Brain microvascular endothelial cell (primary cell): ENCODE results near the gene CDIPT.

ENCODE experiments used
- DNase-seq: peaks from one replicate; pipeline ENCODE4 v3.0.0-alpha.2; 2020
- H3K27ac ChIP-seq: fragments of 250-450 bp; sonication (Bioruptor Pico); 2 replicates; pipeline ENCODE4 v1.5.1; 2020; ENCODE audit warnings: mild to moderate bottlenecking, moderate library complexity
- H3K27me3 ChIP-seq: fragments of 250-450 bp; sonication (Bioruptor Pico); replicated peaks from 2 replicates; pipeline ENCODE4 v1.5.1; 2020; ENCODE audit warnings: mild to moderate bottlenecking
- H3K36me3 ChIP-seq: fragments of 250-450 bp; sonication (Bioruptor Pico); replicated peaks from 2 replicates; pipeline ENCODE4 v1.5.1; 2020; ENCODE audit warnings: mild to moderate bottlenecking
- H3K4me3 ChIP-seq: 2 replicates; pipeline ENCODE4 v1.5.1; 2011; ENCODE audit warnings: low read depth, mild to moderate bottlenecking, control low read depth, low read length, moderate library complexity
- in situ Hi-C: cut with HindIII; loops from 2 replicates; pipeline ENCODE4 v1.10.0; 2017; ENCODE audit warnings: low sequenced_read_pairs, low pct_ligation_motif_present
- TF ChIP-seq, protein P1 (sequence below): IDR thresholded peaks from 2 replicates; pipeline ENCODE4 v1.5.1; 2011; ENCODE audit warnings: low read depth, mild to moderate bottlenecking, moderate library complexity, low read length, control low read depth, inconsistent platforms; ENCODE audit errors: missing control alignments

The CDIPT gene

DNA sequence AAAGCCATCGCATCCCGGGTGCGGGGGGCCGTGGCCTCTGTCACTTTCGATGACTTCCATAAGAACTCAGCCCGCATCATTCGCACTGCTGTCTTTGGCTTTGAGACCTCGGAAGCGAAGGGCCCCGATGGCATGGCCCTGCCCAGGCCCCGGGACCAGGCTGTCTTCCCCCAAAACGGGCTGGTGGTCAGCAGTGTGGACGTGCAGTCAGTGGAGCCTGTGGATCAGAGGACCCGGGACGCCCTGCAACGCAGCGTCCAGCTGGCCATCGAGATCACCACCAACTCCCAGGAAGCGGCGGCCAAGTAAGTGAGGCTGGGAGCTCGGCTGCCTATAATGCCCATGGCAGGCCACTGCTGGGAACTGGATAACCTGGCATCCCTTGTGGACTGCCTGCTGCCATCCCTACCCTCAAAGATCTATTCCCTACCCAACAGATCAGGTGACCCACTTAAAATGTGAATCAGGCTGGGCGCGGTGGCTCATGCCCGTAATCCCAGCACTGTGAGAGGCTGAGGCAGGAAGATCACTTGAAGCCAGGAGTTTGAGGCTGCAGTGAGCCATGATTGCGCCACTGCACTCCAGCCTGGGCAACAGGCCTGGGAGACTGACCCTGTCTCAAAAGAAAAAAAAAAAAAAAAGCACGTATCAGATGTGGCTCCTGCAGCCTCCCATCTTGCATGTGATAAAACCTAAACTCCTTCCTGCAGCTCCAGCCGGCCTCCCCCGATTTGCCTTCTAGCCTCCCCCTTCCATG is 18.3 kb downstream of the CDIPT start:
- no peak for DNase-seq
- Histone ChIP-seq H3K4me3 (no peak overlapping the region), H3K36me3 (peaks cover 81% of the 10 kb centered on the region), H3K27me3 (no peaks in the 10 kb centered on the region), H3K27ac (no peak overlapping the region)
- TF ChIP-seq, protein P1, sequence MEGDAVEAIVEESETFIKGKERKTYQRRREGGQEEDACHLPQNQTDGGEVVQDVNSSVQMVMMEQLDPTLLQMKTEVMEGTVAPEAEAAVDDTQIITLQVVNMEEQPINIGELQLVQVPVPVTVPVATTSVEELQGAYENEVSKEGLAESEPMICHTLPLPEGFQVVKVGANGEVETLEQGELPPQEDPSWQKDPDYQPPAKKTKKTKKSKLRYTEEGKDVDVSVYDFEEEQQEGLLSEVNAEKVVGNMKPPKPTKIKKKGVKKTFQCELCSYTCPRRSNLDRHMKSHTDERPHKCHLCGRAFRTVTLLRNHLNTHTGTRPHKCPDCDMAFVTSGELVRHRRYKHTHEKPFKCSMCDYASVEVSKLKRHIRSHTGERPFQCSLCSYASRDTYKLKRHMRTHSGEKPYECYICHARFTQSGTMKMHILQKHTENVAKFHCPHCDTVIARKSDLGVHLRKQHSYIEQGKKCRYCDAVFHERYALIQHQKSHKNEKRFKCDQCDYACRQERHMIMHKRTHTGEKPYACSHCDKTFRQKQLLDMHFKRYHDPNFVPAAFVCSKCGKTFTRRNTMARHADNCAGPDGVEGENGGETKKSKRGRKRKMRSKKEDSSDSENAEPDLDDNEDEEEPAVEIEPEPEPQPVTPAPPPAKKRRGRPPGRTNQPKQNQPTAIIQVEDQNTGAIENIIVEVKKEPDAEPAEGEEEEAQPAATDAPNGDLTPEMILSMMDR, result no peak
- in situ Hi-C loops, result no loop called here

DNA sequence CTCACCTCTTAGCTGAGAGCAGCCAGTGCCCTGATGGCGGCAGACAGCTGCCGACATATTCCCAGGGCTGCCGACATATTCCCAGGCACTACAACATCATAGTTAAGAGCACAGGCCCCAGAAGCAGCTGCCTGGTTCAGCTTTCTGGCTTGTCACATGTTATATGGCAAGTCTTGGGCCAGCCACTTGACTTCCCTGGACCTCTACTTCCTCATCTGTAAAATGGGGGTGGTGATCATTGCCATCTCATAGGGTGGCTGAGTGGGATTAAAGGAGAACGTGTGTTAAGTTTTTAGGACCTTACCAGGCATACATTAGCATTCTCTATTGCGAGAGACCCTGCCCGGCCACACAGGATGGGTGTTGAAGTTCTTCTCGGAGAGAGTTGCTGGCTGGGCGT is 19.1 kb downstream of the CDIPT start:
- no peaks in the 10 kb centered on the region for H3K27me3 ChIP-seq
- peaks cover 86% of the 10 kb centered on the region for H3K36me3 ChIP-seq
- H3K27ac ChIP-seq, result no peak overlapping the region
- in situ Hi-C loops, result no loop called here
- TF ChIP-seq, protein P1, result no peak
- H3K4me3 ChIP-seq, result no peak overlapping the region
- no peak for DNase-seq

- peaks cover 86% of the 10 kb centered on the region for H3K36me3 ChIP-seq
- TF ChIP-seq, protein P1, result peak; percentile 9
- in situ Hi-C loops, result no loop called here
Measured at GRCh38 chr16:29842732-29843346, 20.2 kb downstream of the CDIPT start.

DNA sequence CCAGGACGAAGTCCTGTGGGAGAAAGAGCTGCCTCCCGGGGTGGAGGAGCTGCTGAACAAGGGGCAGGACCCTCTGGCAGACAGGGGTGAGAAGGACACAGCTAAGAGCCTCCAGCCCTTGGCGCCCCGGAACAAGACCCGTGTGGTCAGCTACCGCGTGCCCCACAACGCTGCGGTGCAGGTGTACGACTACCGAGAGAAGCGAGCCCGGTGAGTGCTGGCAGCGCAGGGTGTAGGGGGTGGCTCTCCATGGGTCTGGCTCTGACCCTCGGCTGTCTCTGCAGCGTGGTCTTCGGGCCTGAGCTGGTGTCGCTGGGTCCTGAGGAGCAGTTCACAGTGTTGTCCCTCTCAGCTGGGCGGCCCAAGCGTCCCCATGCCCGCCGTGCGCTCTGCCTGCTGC is 21.4 kb downstream of the CDIPT start:
- H3K27me3 ChIP-seq, result no peaks in the 10 kb centered on the region
- in situ Hi-C loops, result no loop called here
- no peak overlapping the region for H3K4me3 ChIP-seq
- TF ChIP-seq, protein P1, result no peak
- H3K27ac ChIP-seq, result no peak overlapping the region
- no peak for DNase-seq
- peaks cover 86% of the 10 kb centered on the region for H3K36me3 ChIP-seq

More at GRCh38 chr16:29842732-29843346, 20.2 kb downstream of the CDIPT start:
- no peak for DNase-seq
- Histone ChIP-seq H3K27me3 (no peaks in the 10 kb centered on the region), H3K27ac (no peak overlapping the region), H3K4me3 (no peak overlapping the region)

- no peak overlapping the region for H3K27ac ChIP-seq
- TF ChIP-seq, protein P1, result no peak
- H3K4me3 ChIP-seq, result no peak overlapping the region
- peaks cover 83% of the 10 kb centered on the region for H3K36me3 ChIP-seq
- no peaks in the 10 kb centered on the region for H3K27me3 ChIP-seq
- in situ Hi-C loops, result no loop called here
- no peak for DNase-seq
Measured at GRCh38 chr16:29840240-29840639, 22.8 kb downstream of the CDIPT start.

DNA sequence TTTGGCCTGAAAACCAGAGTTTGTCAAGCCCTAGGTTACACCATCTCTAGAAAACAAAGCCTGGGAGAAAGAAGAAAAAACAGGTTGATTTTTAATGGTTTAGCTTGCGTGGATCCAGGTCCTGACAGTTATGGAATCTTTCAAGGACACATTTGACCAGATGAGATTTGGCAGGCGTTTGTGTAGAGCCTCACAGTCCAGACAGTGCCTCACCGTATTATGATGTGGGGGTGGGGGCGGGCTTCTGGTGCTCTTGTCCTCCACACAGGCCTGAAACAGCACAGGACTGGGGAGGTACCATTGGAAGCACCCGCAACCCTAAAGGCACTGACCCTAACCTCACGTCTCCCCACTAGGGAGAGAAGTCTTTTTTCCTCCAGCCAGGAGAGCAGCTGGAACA is 23.2 kb downstream of the CDIPT start:
- in situ Hi-C loops, result no loop called here
- Histone ChIP-seq H3K27ac (no peak overlapping the region), H3K4me3 (no peak overlapping the region), H3K27me3 (no peaks in the 10 kb centered on the region), H3K36me3 (peaks cover 85% of the 10 kb centered on the region)
- TF ChIP-seq, protein P1, result no peak
- DNase-seq, result no peak
